PC-9 (cell line): ENCODE data around the gene LAMB4. TPM values are rescaled to one million over a fixed set of nuclear protein-coding genes. Genes with fewer than 3 reads are reported as not detected.

Experiments used
- BruUV-seq: library from RNA; stranded (reverse); fragments of 400-500 nt; replicated peaks from 2 replicates; lab custom pipeline; 2021; lab: Mats Ljungman, UMichigan
- CTCF ChIA-PET: fragments of 300-600 bp; sonication (Branson Sonifier 250); formaldehyde crosslinking; loops from one replicate; lab custom pipeline; 2022; ENCODE audit warnings: antibody characterized with exemption; lab: Charles Lee
- POLR2A ChIA-PET: fragments of 300-600 bp; sonication (Branson Sonifier 250); formaldehyde crosslinking; loops from one replicate; lab custom pipeline; 2022; ENCODE audit warnings: antibody characterized with exemption; ENCODE audit not compliant: unreplicated experiment; lab: Charles Lee
- DNase-seq, 2 experiments: peaks; one replicate each; pipeline versions ENCODE4 v3.0.0 to v3.0.0-alpha.2; 2015 to 2022; ENCODE audit warnings: mixed read lengths in 1 of 2
- H2AFZ ChIP-seq: fragments of 200-600 bp; sonication (generic); 2 replicates; pipeline ENCODE4 v1.8.1; 2017; ENCODE audit warnings: antibody characterized with exemption
- H3F3A ChIP-seq: fragments of 200-600 bp; sonication (generic); 2 replicates; pipeline ENCODE4 v1.8.1; 2017; ENCODE audit warnings: antibody characterized with exemption, mild to moderate bottlenecking, low read depth; ENCODE audit not compliant: insufficient read depth
- H3K27ac ChIP-seq: fragments of 200-600 bp; sonication (generic); 2 replicates; pipeline ENCODE4 v1.6.1; 2016; ENCODE audit warnings: mixed run types
- H3K27me3 ChIP-seq: fragments of 200-600 bp; sonication (generic); 2 replicates; pipeline ENCODE4 v1.6.1; 2016; ENCODE audit warnings: low read depth, mixed run types; ENCODE audit not compliant: insufficient read depth
- H3K36me3 ChIP-seq: fragments of 200-600 bp; sonication (generic); 2 replicates; pipeline ENCODE4 v1.6.1; 2016; ENCODE audit warnings: low read depth, mixed run types
- H3K4me1 ChIP-seq: fragments of 200-600 bp; sonication (generic); replicated peaks from 2 replicates; pipeline ENCODE4 v1.6.1; 2016; ENCODE audit warnings: mixed run types; ENCODE audit not compliant: insufficient read depth
- H3K4me2 ChIP-seq: fragments of 200-600 bp; sonication (generic); 2 replicates; pipeline ENCODE4 v1.6.1; 2017; ENCODE audit warnings: mixed run types
- H3K4me3 ChIP-seq: fragments of 200-600 bp; sonication (generic); 2 replicates; pipeline ENCODE4 v1.6.1; 2016; ENCODE audit warnings: mixed run types
- H3K79me2 ChIP-seq: fragments of 200-600 bp; sonication (generic); 2 replicates; pipeline ENCODE4 v1.6.1; 2017; ENCODE audit warnings: low read depth, mixed run types
- H3K9me2 ChIP-seq: fragments of 200-600 bp; sonication (generic); 2 replicates; pipeline ENCODE4 v1.8.1; 2017; ENCODE audit warnings: mild to moderate bottlenecking; ENCODE audit not compliant: insufficient read depth
- H3K9me3 ChIP-seq: fragments of 200-600 bp; sonication (generic); 2 replicates; pipeline ENCODE4 v1.8.1; 2016; ENCODE audit warnings: low read depth; ENCODE audit not compliant: insufficient read depth
- H4K20me1 ChIP-seq: fragments of 200-600 bp; sonication (generic); 2 replicates; pipeline ENCODE4 v1.8.1; 2017; ENCODE audit not compliant: insufficient read depth
- EZH2 ChIP-seq: fragments of 200-600 bp; sonication (generic); IDR thresholded peaks from 2 replicates; pipeline ENCODE4 v1.8.0; 2017; ENCODE audit warnings: antibody characterized with exemption, low read depth
- intact Hi-C: fragments of 100-400 bp; cut with micrococcal nuclease; formaldehyde crosslinking; loops from one replicate; pipeline ENCODE4 v1.10.0; 2022; ENCODE audit not compliant: unreplicated experiment
- total RNA-seq: library from RNA; stranded (reverse); gene quantifications from 2 replicates; pipeline ENCODE4 v1.2.3, GENCODE V29; 2021
- TF ChIP-seq, protein P1 (sequence below): fragments of 200-600 bp; sonication (generic); conservative IDR thresholded peaks from 2 replicates; pipeline ENCODE4 v1.6.1; 2017; ENCODE audit warnings: mixed run types, antibody characterized with exemption, mild to moderate bottlenecking, moderate library complexity

Gene LAMB4
- total RNA-seq, 1 experiment from 2014 or later = 0.83 TPM

DNA sequence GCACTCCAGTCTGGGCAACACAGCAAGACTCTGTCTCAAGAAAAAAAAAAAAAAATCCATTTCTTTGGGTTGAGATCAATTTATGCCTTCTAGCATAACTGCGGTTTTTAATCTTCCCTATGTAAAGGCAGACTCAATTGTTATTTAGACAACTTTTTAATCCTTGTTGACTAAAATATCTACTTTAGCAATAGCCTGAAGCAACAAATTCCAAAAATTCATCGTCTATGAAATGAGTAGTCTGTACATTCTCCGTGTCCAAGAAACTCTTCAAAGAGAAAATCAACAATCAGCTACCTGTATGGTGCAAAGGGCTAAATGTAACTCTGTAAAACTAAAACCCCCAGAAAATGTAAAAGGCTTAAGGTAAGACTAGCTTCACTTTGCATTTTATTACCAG is 150.0 kb downstream of the LAMB4 start:
- TF ChIP-seq EZH2 = no peak
- TF ChIP-seq, protein P1, sequence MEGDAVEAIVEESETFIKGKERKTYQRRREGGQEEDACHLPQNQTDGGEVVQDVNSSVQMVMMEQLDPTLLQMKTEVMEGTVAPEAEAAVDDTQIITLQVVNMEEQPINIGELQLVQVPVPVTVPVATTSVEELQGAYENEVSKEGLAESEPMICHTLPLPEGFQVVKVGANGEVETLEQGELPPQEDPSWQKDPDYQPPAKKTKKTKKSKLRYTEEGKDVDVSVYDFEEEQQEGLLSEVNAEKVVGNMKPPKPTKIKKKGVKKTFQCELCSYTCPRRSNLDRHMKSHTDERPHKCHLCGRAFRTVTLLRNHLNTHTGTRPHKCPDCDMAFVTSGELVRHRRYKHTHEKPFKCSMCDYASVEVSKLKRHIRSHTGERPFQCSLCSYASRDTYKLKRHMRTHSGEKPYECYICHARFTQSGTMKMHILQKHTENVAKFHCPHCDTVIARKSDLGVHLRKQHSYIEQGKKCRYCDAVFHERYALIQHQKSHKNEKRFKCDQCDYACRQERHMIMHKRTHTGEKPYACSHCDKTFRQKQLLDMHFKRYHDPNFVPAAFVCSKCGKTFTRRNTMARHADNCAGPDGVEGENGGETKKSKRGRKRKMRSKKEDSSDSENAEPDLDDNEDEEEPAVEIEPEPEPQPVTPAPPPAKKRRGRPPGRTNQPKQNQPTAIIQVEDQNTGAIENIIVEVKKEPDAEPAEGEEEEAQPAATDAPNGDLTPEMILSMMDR = no peak
- peaks cover 30% of the 10 kb centered on the region for H3K36me3 ChIP-seq
- POLR2A ChIA-PET = no interaction called here
- H3K4me1 ChIP-seq = no peaks in the 10 kb centered on the region
- H3K9me3 ChIP-seq = no peaks in the 10 kb centered on the region
- no peak overlapping the region for H3K27ac ChIP-seq
- no peaks in the 10 kb centered on the region for H3K27me3 ChIP-seq
- no peaks in the 10 kb centered on the region for H3K9me2 ChIP-seq
- H4K20me1 ChIP-seq = no peaks in the 10 kb centered on the region
- H3K4me3 ChIP-seq = no peak overlapping the region
- no peaks in the 10 kb centered on the region for H3K79me2 ChIP-seq
- H3F3A ChIP-seq = 0 out of 2 replicates have a peak, but pooled peaks cover 3% of the 10 kb centered on the region
- DNase-seq = no peak
- CTCF ChIA-PET = no interaction called here
- intact Hi-C loops = no loop called here
- no TSS peak for BruUV-seq
- H3K4me2 ChIP-seq = no peak overlapping the region
- H2AFZ ChIP-seq = no peak overlapping the region

DNA sequence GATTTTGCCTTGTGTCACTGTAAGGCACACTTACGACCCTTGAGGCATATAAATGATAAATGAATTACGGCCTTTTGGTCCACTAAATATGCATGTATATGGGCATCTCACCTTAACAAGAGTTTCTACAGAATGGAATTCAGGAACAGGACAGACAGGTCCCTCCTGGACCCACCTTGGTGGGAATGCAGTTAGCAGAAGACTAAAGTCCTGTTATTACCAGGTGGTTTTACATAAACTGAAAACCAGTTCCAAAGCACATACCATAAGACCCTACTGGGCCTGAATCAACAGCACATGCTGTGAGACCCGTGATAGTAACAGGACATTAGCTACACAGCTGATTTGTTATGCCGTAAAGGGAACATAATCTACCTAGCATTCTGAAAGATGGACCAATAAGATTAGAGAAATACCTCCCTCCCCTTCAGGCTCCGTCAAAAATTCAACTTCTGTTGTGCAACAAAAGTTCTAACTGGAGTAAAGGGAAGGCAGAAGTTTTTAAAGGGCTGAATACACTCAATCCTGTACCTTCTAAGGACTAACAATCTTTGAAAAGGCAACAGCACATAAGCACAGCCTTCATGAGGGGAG is 151.2 kb downstream of the LAMB4 start:
- Histone ChIP-seq H3K36me3 (peaks cover 34% of the 10 kb centered on the region), H3K27ac (no peak overlapping the region), H3K9me3 (no peaks in the 10 kb centered on the region), H3K4me3 (no peak overlapping the region), H3K4me1 (no peaks in the 10 kb centered on the region), H2AFZ (no peak overlapping the region), H4K20me1 (no peaks in the 10 kb centered on the region), H3K79me2 (no peaks in the 10 kb centered on the region), H3K4me2 (no peak overlapping the region), H3F3A (0 out of 2 replicates have a peak, but pooled peaks cover 3% of the 10 kb centered on the region), H3K27me3 (no peaks in the 10 kb centered on the region), H3K9me2 (no peaks in the 10 kb centered on the region)
- no peak for DNase-seq
- ChIA-PET POLR2A (interaction anchor here (0.5 to 0.7 kb wide), 2 partner anchors 16 to 60 kb away, joined by 5 to 12 read pairs; no protein-coding TSS in a partner anchor), CTCF (no interaction called here)
- TF ChIP-seq, protein P1 = no peak
- TF ChIP-seq EZH2 = no peak
- intact Hi-C loops = loop anchor here (5.0 kb wide), 1 partner anchor 52 kb away; no protein-coding TSS in a partner anchor
- no TSS peak for BruUV-seq

- no peaks in the 10 kb centered on the region for H3K9me2 ChIP-seq
- no peak for TF ChIP-seq EZH2
- TF ChIP-seq, protein P1 = no peak
- no peak overlapping the region for H3K27ac ChIP-seq
- ChIA-PET CTCF (no interaction called here), POLR2A (no interaction called here)
- H3K27me3 ChIP-seq = no peaks in the 10 kb centered on the region
- no peak overlapping the region for H3K4me2 ChIP-seq
- no peaks in the 10 kb centered on the region for H3F3A ChIP-seq
- intact Hi-C loops = loop anchor here (1.0 to 5.0 kb wide), 2 partner anchors 32 to 50 kb away; no protein-coding TSS in a partner anchor
- no peaks in the 10 kb centered on the region for H3K9me3 ChIP-seq
- H3K36me3 ChIP-seq = peaks cover 46% of the 10 kb centered on the region
- no peaks in the 10 kb centered on the region for H4K20me1 ChIP-seq
- H3K79me2 ChIP-seq = no peaks in the 10 kb centered on the region
- no peak for DNase-seq
- no peaks in the 10 kb centered on the region for H3K4me1 ChIP-seq
- BruUV-seq = no TSS peak
- no peak overlapping the region for H3K4me3 ChIP-seq
- no peak overlapping the region for H2AFZ ChIP-seq
Observed at GRCh38 chr7:107977048-107977447, 153.1 kb downstream of the LAMB4 start.
